ENCODE data around the gene AACS.

DNA sequence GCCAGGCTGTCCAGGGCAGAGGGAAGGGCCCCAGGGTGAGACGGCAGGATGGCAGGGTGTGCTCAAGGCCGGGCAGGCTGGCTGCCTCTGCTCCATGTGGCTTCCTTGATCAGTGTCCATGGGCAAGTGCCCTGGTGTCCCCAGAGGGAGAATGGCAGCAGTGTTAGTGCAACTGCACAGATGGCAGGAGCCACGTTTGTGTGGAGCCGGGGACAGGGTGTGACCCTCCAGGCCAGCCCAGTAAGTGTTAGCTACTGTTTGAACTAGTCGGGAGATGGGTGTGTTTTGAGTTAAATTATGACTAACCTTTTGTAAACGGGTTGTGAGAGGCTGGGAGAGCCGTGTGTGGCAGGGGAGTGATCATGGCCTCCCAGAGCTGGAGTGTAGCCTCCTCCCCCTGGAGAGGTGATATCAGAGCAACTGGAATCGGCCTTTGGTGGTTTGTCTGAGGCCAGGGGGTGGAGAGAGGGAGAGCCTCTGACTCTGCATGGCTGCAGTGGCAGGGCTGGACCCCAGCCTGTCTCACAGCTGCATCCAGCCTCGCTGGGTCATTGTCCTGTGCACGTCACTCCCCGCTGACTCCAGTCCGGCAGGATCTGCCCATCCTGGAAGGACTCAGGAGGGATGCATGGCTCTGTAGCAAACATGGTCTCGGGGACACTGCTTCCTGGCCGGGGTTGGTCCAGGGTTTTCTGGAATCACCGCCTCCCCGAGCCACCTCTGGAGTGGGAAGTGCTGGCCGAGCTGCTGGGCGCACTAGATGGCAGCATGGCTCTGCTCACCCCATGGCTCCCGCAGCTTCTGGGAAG lies 27.8 kb downstream of the AACS start:
- TF ChIP-seq ZNF274 (IDR thresholded peaks at IDR 0.05; ENCODE audit: low read depth, low read length) (no peak), YY1 (IDR thresholded peaks at IDR 0.05; ENCODE audit: insufficient read depth, insufficient read length) (no peak)

Data from NT2/D1 (cell line).